GM18520 (cell line): Measurements from ENCODE around the gene CILP2.

ENCODE experiments used
- ATAC-seq: cut with Tn5 transposase; IDR thresholded peaks from one replicate; pipeline ENCODE4 v1.9.1; 2021; ENCODE audit not compliant: unreplicated experiment

CILP2 gene

DNA sequence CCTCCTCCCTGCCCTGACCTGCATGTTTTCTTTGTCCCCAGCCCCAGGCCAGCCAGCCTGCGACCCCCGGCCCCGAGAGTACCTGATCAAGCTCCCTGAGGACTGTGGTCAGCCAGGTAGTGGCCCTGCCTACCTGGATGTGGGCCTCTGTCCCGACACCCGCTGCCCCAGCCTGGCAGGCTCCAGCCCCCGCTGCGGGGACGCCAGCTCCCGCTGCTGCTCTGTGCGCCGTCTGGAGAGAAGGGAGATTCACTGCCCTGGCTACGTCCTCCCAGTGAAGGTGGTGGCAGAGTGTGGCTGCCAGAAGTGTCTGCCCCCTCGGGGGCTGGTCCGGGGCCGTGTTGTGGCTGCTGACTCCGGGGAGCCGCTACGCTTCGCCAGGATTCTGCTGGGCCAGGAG is 5.6 kb downstream of the CILP2 start:
- no peak for ATAC-seq

DNA sequence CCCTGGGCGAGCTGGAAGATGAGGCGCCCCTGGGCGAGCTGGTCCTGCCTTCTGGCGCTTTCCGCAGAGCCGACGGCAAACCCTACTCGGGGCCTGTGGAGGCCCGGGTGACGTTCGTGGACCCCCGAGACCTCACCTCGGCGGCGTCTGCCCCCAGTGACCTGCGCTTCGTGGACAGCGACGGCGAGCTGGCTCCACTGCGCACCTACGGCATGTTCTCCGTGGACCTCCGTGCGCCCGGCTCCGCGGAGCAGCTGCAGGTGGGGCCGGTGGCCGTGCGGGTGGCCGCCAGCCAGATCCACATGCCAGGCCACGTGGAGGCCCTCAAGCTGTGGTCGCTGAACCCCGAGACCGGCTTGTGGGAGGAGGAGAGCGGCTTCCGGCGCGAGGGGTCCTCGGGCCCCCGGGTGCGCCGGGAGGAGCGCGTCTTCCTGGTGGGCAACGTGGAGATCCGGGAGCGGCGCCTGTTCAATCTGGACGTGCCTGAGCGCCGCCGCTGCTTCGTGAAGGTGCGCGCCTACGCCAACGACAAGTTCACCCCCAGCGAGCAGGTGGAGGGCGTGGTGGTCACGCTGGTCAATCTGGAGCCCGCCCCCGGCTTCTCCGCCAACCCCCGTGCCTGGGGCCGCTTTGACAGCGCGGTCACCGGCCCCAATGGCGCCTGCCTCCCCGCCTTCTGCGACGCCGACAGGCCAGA is 6.3 kb downstream of the CILP2 start:
- no peak for ATAC-seq

DNA sequence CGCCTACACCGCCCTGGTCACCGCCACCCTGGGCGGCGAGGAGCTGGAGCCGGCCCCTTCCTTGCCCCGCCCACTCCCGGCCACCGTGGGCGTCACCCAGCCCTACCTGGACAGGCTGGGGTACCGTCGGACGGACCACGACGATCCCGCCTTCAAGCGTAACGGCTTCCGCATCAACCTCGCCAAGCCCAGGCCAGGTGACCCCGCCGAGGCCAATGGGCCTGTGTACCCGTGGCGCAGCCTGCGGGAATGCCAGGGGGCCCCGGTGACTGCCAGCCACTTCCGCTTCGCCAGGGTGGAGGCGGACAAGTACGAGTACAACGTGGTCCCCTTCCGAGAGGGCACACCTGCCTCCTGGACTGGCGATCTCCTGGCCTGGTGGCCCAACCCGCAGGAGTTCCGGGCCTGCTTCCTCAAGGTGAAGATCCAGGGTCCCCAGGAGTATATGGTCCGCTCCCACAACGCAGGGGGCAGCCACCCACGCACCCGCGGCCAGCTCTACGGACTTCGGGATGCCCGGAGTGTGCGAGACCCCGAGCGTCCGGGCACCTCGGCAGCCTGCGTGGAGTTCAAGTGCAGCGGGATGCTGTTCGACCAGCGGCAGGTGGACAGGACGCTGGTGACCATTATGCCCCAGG is 7.0 kb downstream of the CILP2 start:
- no peak for ATAC-seq

DNA sequence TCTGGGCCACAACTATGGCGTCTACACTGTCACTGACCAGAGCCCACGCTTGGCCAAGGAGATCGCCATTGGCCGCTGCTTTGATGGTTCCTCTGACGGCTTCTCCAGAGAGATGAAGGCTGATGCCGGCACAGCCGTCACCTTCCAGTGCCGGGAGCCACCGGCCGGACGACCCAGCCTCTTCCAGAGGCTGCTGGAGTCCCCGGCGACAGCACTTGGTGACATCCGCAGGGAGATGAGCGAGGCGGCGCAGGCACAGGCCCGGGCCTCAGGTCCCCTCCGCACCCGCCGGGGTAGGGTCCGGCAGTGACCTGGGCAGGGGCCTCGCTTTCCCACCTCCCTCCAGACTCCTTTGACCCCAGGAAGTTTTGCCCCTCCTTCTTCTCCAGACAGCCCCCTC is 7.6 kb downstream of the CILP2 start:
- no peak for ATAC-seq

DNA sequence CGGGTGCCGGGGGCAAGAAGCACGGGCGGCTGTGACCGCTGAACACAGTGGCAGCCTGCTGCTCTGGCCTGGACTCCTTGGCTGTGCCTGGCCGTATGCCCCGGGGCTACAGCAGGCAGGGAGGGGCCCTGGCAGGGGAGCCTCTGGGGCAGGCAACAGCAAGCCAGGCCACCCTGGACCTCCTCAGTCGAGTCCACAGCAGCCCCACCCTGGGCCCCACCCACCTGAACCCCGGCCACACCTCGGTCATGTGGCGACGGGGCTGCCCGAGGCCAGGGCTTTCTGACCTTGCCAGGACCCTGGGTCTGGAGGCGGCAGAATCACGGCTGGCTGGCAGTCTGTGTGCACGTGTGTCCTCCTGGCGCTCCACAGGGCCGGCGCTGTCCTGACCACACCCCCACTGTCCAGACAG is 8.7 kb downstream of the CILP2 start:
- ATAC-seq = no peak

DNA sequence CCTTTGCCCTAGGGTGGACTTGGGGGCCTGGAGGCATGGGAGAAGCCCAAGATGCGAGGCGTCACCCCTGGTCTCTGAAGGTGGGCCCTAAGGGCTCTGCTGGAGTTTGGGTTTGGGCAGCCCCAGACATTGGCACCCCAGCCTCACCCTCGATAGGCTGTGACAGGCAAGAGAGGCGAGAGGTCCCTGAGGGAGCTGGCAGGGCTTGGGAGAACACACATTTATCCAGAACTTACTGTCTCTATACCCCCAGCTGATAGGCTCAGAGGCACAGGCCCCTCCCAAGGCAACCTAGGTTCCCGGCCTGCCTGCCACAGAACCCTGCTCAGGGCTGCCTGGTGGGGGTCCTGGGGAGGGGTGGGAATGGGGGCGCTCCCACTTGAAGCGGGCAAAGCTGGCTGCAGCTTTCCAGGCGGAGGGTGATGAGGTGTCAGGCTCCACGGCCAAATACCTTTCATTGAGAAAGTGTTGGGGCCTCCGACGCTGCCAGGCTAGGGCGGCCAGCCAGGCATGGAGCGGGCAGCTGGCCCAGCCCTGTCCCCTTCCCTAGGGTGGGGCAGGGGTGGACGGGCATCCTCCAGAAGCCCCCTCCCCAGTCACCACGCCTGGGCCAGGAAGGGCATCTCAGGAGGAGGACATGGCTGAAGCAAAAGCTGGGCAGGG is 9.7 kb downstream of the CILP2 start:
- no peak for ATAC-seq

DNA sequence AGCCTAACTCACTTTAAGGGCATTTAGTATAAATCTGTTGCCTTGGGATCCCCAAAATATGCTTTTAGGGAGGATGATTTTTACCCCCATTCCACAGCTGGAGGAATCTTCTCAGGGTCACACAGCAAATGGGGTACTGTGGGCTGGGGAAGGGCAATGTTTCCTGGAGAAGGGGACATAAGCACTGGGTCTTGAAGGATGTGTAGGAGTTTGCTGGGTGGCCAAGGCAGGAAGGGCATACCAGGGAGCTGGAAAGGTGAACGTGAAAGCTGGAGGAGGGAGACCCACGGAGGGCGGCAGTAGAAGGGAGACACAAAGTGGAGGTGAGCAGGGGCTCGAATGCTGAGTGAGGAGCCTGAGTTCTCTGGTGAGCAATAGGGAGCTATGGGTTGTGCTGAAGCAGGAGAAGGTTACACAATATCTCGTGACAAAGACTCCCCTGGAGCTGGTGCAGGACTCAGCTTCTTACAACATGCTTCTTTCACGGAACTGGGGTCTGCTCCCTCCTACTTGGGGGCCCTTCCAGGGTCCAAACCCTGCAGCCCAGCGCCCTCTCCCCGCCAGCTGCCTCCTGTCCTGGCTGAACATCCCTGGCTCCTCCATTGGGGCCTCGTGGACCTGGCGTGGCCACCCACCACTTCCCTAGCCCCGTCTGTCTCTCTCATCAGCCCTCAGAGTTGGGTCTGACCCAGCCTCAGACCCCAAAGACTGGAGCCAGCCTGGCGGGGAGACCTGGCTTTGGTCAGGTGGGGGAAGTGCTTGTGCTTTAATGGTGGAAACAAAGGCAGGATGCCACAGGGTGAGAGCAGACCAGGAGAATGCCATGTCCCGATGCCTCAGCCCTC is 11.1 kb downstream of the CILP2 start:
- ATAC-seq = no peak

DNA sequence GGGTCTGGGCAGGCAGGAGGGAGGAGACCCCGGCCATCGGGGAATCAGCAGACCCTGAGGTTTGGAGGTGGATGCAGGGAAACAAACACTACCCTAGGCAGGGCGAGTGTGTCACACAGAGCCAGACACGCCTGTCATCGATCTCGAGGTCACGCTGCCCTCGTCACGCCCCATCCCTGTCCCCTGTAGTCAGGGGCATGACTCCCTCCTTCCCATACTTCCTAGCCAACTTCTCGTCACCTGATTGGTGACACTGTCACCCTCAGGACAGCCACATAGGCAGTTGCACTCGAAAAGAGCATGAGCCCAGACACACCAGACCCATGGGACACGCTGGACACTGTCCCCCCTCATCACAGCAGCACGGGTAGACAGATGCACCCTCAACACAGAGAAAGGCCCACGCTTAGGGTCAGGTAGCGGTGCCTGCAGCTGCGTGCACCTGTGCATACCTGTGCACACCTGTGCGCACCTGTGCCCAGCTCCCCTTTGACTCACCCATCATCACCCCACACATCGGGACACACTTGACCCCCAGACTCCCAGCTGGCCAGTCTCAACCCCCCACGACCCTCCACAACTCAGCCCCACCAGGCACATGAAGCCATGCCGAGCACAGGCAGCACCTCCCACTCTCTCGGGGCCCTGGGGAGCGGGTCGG is 11.9 kb downstream of the CILP2 start:
- no peak for ATAC-seq

DNA sequence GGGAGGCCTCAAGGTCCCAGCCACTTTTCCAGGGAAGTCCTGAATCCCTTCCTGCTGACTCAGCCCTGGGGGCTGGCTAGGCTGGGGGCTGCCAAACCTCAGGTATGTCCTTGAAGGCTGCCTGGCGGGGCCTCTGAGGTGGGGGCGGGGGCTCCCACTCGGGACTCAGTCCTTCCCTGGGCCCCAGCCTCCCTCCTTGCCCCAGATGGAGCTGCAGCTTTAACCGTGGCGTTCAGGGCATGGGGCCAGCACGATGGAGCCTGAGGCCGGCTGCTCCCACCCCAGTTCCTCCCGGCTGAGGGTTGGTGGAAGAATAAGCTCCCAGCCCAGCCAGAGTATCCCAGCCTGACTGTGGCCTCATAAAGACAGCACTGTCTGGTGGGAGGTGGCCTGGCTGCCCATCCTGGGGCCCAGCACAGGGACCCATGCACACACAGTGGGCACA is 12.4 kb downstream of the CILP2 start:
- no peak for ATAC-seq

DNA sequence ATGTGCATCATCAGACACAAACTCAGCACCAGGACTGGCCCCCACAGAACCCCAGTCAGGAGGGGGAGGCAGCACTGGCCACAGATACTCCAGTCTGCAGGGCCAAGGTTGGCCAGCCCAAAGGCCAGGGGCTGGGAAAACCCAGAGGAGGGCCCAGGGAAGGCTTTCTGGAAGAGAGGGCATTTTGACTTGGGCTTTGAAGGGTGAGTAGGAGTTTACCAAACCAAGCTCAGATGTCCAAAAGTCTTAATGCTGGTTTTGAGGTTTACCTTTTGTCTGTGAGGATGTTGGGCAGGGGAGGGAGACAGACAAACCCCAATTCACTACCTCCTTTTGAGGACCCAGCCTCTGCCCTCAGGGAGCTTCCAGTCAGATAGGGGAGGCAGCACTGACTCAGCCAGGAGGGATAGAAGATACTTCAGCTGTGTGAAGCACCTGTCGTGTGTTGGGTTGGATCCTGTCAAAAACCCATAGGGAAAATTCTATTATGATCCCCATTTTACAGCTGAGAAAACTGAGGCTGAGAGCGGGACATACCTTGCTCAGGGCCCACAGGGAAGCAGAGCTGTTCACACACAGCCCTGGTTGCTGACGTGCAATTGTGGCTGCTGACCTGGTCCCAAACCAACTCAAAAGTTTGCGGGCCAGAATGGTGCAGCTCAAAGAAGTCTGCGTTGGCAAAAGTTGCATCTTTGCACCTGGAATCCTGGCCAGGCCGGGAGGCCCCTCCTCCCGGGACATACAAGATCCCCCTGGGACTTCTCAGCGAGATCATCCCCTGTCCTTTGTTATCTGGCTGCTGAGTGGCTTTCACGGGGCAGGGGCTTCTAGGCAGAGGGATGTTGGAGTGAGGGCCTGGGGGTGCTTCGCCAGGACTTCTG is 13.1 kb downstream of the CILP2 start:
- no peak for ATAC-seq

DNA sequence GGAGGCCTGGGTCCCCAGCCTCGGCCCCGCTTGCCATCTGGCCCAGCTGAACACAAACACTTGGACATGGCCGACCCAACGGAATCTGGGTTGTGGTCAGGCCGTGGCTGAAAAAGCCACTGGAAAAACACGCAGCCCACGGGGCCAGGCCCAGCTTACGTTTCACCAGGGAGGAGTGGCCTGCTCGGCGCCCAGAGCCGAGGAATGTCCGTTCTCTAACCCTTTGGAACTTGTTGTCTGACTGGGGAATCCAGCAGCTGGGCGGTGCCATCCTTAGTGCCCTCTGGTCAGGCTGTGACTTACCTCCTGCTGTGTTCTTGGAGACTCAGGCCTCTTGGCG is 13.8 kb downstream of the CILP2 start:
- ATAC-seq = no peak

DNA sequence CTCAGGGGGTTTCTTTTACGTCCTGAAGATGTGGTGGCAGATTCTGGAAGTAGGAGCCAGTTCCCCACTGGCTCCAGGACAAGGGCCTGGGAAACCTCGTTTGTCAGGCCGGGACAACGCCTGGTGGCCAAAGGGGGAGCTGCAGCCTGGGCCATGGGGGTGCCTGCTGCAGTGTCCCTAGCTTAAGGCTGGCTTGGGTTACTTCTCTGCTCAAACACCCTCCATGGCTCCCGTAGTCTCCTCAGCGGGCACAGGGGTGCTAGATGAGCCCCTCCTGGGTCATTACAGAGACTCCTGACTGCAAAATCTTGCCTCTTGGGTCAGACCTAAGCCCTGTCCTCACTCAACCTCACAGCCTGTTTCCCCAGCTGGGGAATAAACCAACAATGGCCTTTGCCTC is 14.7 kb downstream of the CILP2 start:
- no peak for ATAC-seq

DNA sequence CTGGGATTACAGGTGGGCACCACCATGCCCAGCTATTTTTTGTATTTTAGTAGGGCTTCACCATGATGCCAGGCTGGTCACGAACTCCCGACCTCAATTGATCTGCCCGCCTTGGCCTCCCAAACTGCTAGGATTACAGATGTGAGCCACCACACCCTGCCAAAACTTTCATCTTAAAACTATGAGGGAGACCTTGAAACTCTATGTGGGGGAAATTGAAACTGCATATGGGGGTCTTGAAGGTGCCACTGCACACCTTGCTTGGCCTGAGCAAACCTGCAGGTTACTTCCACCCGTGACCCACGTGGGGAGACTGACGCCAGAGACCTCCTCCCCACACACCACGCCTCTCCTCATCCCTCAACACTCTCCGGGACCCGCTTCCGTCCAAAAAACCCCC is 15.6 kb downstream of the CILP2 start:
- no peak for ATAC-seq

DNA sequence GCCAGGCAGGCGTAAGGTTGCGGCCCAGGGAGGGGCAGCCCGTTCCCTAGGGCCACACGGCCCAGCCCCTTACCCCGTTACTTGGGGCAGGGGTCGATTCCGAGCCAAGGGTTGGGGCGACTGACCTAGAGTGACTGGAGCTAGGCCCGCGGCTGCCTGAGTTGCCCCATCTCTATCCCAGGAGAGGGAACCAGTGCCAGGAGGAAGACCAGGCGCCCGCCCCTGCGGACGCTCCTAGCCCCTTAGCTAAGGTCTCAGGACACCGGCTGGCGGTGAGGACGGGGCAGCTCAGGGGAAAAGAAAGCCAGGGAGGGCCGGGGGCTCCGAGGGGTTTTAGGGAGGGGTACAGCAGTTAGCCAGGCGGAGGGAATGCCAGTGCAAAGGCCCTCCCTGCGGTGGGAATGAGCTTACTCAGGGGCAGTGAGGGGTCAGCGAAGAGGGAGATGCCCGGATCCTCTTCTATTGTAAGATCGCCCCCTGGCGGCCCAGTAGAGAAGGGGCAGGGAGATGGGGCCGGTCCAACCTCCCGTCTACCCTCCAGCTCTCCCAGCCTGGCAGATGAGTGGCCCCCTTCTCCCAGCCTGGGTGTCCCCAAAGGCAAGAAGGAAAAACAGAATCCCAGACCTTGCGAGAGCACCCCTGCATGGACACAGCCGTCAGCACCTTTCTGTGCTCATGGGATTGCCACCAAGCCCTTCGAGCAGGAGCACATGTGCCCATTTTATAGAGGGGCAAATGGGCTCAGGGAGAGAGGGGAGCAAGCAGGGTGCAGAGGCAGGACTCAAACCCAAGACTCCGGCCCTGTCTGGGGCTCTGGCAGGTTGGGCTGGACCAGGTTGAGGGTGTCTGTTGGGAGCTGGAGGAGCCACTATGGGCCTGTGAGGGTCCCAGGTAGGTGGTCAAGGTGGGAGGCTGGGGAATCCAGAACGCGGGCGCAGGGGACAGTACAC is 16.3 kb downstream of the CILP2 start:
- no peak for ATAC-seq

DNA sequence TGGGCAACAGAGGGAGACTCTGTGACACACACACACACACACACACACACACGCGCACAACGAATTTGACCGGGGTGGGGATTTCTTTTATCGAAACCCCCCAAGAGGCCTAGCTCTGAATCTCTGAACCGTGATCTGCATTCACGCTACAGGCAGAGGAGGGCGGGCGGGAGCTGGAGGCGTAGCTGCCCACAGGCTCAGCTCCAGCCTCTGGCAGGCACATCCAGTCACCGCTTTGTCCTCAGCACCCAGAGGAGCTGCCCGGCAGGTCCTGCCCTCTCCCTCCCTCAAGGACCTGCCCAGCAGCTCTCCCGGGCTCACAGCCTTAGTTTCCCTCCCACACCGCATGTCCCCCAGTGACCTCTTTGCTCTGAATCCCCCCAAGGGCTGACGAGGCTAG is 20.0 kb downstream of the CILP2 start:
- ATAC-seq = no peak

DNA sequence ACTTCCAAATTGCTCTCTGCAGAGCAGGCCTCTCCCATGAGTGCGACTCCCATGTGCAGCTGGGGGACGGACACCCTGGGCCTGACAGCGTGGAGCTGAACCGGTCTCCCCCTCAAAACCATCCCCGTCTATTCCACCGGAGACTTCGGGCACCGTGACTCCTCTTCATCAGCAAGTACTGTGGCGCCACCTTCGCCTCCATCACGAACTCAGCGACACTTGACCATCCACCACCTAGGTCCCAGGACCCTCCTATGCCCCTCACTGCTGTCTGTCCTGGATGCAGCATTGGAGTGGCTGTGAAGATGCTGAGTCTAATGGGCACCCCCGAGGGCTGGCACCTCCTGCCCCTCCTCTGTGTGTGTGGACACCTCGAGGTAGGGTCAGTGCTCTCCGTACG is 20.6 kb downstream of the CILP2 start:
- no peak for ATAC-seq

DNA sequence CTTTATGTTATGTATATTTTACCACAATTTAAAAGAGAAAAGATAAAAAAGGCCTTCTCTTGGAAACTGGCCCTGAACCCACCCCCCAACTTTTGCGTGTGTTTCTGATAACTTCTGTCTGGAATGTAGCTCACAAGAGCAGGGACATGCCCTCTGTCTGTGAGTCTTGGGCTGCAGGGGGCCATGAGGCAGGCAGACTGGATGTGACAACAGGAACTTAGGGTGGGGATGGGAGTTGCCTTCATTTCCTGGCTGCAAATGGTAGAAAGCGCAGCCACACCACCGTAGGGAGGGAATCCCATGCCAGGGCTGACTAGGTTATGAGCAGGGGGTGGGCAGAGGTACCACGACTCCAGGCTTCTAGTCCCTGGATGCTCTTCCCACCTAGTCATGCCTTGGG is 21.9 kb downstream of the CILP2 start:
- no peak for ATAC-seq

DNA sequence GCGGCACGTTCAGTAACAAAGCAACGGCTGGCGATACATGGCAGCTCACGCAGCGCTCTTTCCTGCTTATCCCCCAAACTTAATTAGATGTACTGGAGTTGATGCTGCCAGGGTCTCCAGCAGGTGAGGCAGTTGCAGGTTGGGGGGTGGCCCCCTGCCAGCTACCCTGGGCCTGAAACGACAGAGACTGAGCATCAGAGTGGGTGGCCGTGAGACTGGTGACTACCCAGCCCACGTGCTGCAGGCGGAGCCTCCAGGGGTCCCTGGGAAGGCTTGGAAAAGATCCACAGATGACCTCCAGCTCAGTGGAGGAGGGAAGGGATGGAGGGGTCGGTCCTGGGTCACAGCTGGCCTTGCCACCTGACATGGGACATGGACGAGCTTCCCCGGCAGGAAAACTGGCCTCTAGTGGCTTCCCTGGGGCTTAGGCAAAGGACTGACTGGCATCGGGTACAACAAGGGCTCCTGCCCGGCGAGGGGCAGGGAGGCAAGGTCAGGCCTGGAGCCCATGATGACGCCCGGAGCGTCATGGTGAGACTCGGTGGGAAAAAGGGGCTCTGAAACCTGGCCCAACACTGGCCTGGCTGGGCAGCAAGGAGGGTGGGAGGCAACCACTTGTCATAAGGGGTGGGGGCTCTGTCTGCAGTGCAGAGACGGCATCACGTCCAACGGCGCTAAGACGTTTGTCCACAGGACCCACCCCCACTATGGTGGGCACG is 24.0 kb downstream of the CILP2 start:
- no peak for ATAC-seq
